Fibroblast of skin of abdomen (primary cell): ENCODE measurements around the gene CDK18.

Source experiments
- DNase-seq: peaks from one replicate; pipeline ENCODE4 v3.0.0-alpha.2; 2013

Gene CDK18

GRCh38 chr1:205523891-205524793, 19.7 kb downstream of the CDK18 start:
- peak; percentile 59 for DNase-seq

- no peak for DNase-seq
Observed at GRCh38 chr1:205524794-205525101, 20.3 kb downstream of the CDK18 start.

GRCh38 chr1:205525495-205526285, 21.2 kb downstream of the CDK18 start:
- DNase-seq: no peak

- no peak for DNase-seq
Observed at GRCh38 chr1:205526431-205526830, 22.0 kb downstream of the CDK18 start.

GRCh38 chr1:205527931-205528330, 23.5 kb downstream of the CDK18 start:
- no peak for DNase-seq

- DNase-seq: no peak
Observed at GRCh38 chr1:205528446-205528886, 24.0 kb downstream of the CDK18 start.

GRCh38 chr1:205528887-205529825, 24.7 kb downstream of the CDK18 start:
- peak; percentile 71 for DNase-seq

GRCh38 chr1:205530116-205530515, 25.6 kb downstream of the CDK18 start:
- no peak for DNase-seq

- DNase-seq: no peak
Observed at GRCh38 chr1:205531191-205532025, 26.9 kb downstream of the CDK18 start.

GRCh38 chr1:205532026-205532898, 27.8 kb downstream of the CDK18 start:
- no peak for DNase-seq

GRCh38 chr1:205532996-205533735, 28.7 kb downstream of the CDK18 start:
- no peak for DNase-seq

GRCh38 chr1:205533748-205534443, 29.4 kb downstream of the CDK18 start:
- no peak for DNase-seq

GRCh38 chr1:205534444-205534985, 30.0 kb downstream of the CDK18 start:
- DNase-seq: no peak

GRCh38 chr1:205535096-205535495, 30.6 kb downstream of the CDK18 start:
- DNase-seq: no peak

GRCh38 chr1:205535866-205536758, 31.6 kb downstream of the CDK18 start:
- DNase-seq: no peak

- no peak for DNase-seq
Observed at GRCh38 chr1:205536759-205537361, 32.4 kb downstream of the CDK18 start.

GRCh38 chr1:205537386-205538018, 33.0 kb downstream of the CDK18 start:
- no peak for DNase-seq
